HG03045 (cell line): ENCODE data around the gene CDH18.

Source experiments
- ATAC-seq: cut with Tn5 transposase; IDR thresholded peaks from one replicate; pipeline ENCODE4 v1.9.1; 2021; ENCODE audit warnings: mild to moderate bottlenecking, moderate library complexity; ENCODE audit not compliant: unreplicated experiment

The CDH18 gene

DNA sequence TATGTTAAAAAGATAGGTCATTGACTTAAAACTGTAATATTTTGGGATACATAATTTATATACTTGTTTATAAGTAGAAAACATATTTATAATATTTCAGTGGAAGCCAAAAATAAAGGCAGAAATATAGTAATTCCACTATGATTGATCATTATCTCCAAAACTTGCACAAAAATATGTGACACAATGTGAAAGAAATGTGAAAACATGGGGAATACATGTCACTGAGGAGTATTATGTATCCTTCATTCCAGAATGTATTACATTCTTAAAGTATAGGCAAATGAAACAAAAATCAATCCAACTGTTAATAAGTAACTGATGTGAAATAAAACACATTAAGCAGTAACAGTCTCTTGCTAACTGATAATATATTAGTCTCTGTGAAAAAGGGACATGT lies 236.7 kb downstream of the CDH18 start:
- no peak for ATAC-seq

DNA sequence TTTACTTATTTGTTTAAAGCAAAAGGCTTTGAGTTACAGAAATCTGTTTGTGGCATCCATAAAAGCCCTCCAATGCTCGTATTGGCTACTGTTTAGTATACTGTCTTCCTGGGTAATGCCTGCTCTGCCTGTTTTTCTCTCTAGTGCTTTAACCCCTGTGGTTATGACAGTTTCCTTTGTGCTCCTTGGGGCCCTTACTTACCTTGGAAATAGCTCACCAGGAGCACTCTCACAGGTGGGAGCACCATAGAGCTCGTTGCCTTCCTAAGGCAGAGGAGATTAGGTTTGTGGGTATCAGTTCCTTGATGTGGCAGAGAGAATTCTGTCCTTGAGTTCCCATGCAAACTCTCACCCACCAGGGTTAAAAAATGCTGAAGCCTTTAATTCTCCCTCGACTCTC lies 242.8 kb downstream of the CDH18 start:
- no peak for ATAC-seq

DNA sequence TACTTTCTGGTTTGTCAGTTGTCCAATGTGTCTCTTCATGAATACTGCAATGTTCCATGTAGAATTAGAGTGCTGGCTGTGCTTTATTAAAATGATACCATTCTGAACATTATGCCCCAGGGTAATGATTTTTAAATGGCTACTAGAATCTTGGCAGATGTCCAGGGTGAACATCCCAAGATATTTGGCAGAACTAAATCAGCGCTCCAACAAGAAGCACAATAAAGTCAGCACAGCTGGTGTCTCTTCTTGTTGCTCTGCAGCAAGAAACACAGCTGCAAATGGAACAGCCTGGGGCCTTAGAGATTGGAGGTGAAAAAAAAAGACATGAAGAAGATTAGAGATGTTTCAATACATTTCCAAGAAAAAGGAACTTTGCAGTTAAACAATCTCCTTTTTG lies 248.3 kb downstream of the CDH18 start:
- ATAC-seq = no peak

DNA sequence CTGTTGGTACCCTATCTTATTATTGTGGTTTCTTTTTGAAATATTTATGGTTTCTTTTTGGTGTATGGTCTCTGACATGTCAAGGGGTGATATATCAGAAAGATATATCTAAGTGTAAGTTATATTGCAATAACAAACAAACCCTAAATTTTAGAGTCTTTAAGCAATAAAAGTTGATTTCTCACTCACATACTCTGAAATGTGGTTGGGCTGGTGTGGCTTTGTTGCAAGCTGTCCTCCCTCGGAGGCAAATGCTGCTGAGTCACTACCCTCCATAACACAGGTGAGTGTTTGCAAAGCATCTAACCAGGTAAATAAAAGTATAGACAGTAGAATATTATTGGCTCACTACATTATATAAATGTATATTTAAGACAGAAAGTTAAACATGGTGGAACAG lies 253.2 kb downstream of the CDH18 start:
- no peak for ATAC-seq

DNA sequence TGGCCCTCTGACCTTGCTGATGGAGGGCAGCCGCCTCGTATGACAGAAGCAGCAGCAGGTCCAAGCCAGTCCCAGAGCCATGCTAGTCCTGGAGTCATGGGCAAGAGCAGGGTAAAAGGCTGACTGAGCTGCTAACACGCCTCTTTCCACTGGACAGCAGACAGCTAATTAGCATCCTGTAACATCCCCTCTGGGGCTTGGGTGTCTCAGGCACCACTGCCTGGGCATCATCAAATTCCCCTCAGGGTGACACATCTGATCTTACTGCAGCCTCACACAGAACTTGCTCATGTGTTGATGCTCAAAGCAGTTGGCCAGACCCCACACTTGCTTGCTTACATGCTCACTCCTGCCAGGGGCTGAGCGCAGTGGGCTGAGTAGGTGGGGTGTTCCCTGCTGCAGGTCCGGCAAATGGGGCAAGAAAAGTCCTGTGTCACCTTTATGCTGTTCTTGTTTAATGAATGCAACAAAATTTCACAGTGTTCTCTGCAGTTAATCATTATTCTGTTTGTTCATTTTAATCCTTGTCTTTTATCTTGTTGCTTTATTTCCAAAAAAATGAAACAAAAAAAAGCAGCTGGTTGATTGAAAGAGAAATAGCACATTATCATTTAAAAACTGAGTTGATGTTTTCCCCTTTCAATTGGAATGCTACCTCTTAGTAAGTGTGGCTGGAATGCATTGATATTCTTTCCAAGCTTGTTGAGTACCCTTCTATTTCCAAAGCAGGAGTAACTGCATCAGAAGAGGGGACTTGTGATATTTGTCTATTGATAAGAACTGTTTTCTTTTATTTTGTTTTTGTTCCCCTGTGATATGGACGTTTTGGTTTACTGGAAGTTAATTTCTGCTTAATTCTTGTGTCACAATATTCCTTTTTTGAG lies 254.1 kb downstream of the CDH18 start:
- ATAC-seq = no peak

DNA sequence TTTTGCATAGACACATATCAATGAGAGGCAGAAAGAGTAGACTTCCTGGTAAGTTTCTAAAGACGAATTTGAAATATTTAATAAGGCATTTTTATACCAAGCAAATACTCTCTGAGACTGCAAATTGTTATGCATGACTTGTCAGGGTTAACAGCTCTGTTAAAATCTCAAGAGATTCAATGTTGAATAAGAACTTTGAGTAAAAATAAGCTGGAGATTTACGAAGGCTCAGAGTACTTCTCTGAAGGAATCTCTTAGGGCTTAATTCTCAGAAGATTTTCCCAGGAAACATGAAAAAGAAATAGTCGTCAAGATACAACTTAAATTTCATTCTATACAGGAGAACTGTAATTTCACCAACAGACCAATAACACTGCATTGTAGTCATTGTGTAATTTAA lies 259.4 kb downstream of the CDH18 start:
- no peak for ATAC-seq

DNA sequence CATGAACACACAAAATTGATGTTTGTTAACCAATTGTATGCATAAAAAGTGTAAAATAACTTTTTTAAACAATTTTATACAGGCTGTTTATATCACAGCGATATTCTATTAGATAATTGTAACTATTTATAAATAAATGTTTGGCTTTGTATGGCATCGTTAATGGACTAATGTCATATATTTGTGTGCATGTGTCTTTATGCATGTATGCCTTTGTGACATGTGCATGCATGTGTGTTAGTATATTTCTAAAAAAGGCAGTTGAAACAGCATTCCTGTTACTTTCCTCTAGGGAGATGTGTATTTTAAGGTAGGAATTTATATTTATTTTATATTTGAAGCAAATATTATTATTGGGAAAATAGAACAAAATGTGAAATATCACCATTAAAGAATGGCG lies 268.9 kb downstream of the CDH18 start:
- ATAC-seq = no peak

DNA sequence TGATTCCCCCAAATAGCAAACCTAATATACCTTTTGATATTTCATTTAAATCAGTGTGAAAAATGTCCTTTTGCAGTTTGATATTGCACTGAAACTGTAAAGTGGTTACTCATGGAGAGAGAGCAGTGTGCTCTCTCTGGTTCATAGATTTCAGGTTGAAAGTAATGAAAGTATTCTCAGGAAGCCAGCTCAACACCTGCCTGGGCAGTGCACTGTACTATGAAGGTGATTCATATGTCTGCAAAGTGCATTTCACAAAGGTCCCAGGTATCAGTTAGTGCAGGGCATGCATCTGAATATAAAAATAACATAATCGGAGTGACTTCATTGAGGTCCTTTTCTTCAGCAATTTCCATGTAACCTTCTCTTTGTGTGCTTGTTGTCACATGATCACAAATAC lies 274.3 kb downstream of the CDH18 start:
- no peak for ATAC-seq

DNA sequence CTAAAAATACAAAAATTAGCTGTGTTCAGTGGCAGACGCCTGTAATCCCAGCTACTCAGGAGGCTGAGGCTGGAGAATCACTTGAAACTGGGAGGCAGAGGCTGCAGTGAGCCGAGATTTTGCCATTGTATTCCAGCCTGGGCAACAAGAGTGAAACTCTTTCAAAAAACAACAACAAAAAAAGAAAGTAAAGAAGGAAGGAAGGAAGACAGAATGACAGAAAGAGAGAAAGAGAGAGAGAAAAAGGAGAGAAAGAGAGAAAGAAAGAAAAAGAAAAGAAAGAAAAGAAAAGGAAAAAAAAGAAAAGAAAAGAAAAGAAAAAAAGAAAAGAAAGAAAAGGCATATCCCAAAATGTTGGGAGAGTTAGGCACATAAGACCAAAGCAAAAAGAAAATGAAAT lies 278.6 kb downstream of the CDH18 start:
- no peak for ATAC-seq

- ATAC-seq = no peak
These were observed 281.2 kb downstream of the CDH18 start for GRCh38 chr5:19706776-19707175.

- ATAC-seq = no peak
These were observed 286.3 kb downstream of the CDH18 start for GRCh38 chr5:19701731-19702130.

DNA sequence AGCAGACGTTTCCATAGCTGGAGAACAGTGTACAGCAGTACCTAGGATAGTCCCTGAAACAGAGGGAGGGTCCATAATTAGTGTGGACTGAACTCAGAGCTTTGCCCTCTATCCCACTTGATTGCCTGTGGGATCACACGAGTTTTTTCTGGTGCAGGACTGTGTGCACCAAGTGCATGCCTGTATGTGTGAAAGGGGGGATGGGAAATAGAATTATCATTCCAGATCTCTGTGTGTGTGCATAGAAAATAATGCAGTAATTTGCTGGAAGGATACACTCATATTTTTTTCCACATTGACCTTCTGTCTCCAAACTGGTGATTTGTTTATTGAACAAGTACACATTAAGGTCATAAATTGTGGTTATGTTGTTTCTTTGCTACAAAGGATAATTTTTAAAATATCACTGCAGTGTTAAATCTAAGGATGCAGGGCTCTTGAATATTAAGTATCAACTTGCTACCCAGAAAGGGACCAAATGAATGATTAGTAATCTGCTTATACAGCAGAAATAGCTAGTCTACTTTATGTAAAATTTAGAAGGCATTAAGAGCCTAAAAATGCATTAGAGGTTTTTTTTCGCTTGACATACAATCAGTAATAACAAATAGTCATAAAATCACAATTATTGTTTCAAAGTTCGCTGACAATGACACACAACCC lies 292.9 kb downstream of the CDH18 start:
- ATAC-seq = no peak

- no peak for ATAC-seq
These were observed 297.0 kb downstream of the CDH18 start for GRCh38 chr5:19690978-19691377.

- no peak for ATAC-seq
These were observed 302.5 kb downstream of the CDH18 start for GRCh38 chr5:19685473-19685872.

GRCh38 chr5:19676895-19677294 lies 311.1 kb downstream of the CDH18 start:
- ATAC-seq = no peak

- ATAC-seq = no peak
These were observed 327.3 kb downstream of the CDH18 start for GRCh38 chr5:19660679-19661078.

- ATAC-seq = no peak
These were observed 332.4 kb downstream of the CDH18 start for GRCh38 chr5:19655627-19656026.

GRCh38 chr5:19638461-19638860 lies 349.5 kb downstream of the CDH18 start:
- ATAC-seq = no peak

GRCh38 chr5:19630876-19631275 lies 357.1 kb downstream of the CDH18 start:
- ATAC-seq = no peak

- no peak for ATAC-seq
These were observed 361.8 kb downstream of the CDH18 start for GRCh38 chr5:19626211-19626610.

GRCh38 chr5:19625562-19625961 lies 362.4 kb downstream of the CDH18 start:
- ATAC-seq = no peak

- ATAC-seq = no peak
These were observed 368.4 kb downstream of the CDH18 start for GRCh38 chr5:19619571-19619970.
